Astrocyte of the spinal cord (primary cell): ENCODE measurements around the gene ZNF582.

Experiments
- DNase-seq: peaks from one replicate; pipeline ENCODE4 v3.0.0; 2011; ENCODE audit warnings: low read depth, low spot score
- H3K4me3 ChIP-seq: 2 replicates; pipeline ENCODE4 v1.5.1; 2011; ENCODE audit warnings: low read depth, mild to moderate bottlenecking, low read length, moderate library complexity
- in situ Hi-C: cut with HindIII; loops from 2 replicates; pipeline ENCODE4 v1.10.0; 2017; ENCODE audit warnings: low sequenced_read_pairs
- TF ChIP-seq, protein P1 (sequence below): IDR thresholded peaks from 2 replicates; pipeline ENCODE4 v1.5.1; 2012; ENCODE audit warnings: low read depth, mild to moderate bottlenecking, low read length, inconsistent platforms

Gene ZNF582

GRCh38 chr19:56333506-56333905 lies 59.8 kb downstream of the ZNF582 start:
- in situ Hi-C loops, result no loop called here
- no peak overlapping the region for H3K4me3 ChIP-seq
- DNase-seq, result peak; percentile 47
- TF ChIP-seq, protein P1, sequence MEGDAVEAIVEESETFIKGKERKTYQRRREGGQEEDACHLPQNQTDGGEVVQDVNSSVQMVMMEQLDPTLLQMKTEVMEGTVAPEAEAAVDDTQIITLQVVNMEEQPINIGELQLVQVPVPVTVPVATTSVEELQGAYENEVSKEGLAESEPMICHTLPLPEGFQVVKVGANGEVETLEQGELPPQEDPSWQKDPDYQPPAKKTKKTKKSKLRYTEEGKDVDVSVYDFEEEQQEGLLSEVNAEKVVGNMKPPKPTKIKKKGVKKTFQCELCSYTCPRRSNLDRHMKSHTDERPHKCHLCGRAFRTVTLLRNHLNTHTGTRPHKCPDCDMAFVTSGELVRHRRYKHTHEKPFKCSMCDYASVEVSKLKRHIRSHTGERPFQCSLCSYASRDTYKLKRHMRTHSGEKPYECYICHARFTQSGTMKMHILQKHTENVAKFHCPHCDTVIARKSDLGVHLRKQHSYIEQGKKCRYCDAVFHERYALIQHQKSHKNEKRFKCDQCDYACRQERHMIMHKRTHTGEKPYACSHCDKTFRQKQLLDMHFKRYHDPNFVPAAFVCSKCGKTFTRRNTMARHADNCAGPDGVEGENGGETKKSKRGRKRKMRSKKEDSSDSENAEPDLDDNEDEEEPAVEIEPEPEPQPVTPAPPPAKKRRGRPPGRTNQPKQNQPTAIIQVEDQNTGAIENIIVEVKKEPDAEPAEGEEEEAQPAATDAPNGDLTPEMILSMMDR, result peak; percentile 73
